ENCODE results near the gene OPCML. TPM values are rescaled to one million over a fixed set of nuclear protein-coding genes. Genes with fewer than 3 reads are reported as not detected.

The OPCML gene
- total and polyA plus RNA-seq, 2 donors (not counting 1 experiment from before 2014, with no cell fraction given), result 0.99 to 2.8 TPM

GRCh38 chr11:132894606-132895005, 637.7 kb downstream of the OPCML start:
- no peak overlapping the region for H2AFZ ChIP-seq (ENCODE audit: low read length)
- no peak overlapping the region for H3K4me3 ChIP-seq (replicated peaks in 1 of 4; ENCODE audit: control extremely low read depth in 1 of 4, insufficient read depth in 1 of 4, low read depth in 3 of 4, low read length in 4 of 4)
- DNase-seq (ENCODE audit: low read depth in 2 of 2), result no peak
- H3K27me3 ChIP-seq (ENCODE audit: control insufficient read depth, insufficient read depth, low read length), result no peaks in the 10 kb centered on the region
- H3K36me3 ChIP-seq (ENCODE audit: control insufficient read depth, insufficient read depth, low read length), result no peaks in the 10 kb centered on the region
- no peaks in the 10 kb centered on the region for H3K4me1 ChIP-seq (ENCODE audit: control insufficient read depth, extremely low read depth, insufficient read depth, low read length)
- no peak for TF ChIP-seq EZH2 (IDR thresholded peaks at IDR 0.05; ENCODE audit: low read length, missing control alignments)
- TF ChIP-seq CTCF (conservative IDR thresholded peaks at IDR 0.05 in 1 of 2, IDR thresholded peaks at IDR 0.05 in 1 of 2; ENCODE audit: low read depth in 1 of 2, low read length in 2 of 2), result no peak
- no peak overlapping the region for H3K9ac ChIP-seq (ENCODE audit: insufficient read depth, low read length)
- H4K20me1 ChIP-seq (ENCODE audit: control insufficient read depth, extremely low read depth, insufficient read depth, low read length), result no peaks in the 10 kb centered on the region
- no peak overlapping the region for H3K27ac ChIP-seq (ENCODE audit: insufficient read depth, low read length)
- H3K79me2 ChIP-seq (ENCODE audit: control insufficient read depth, insufficient read depth, low read length), result no peaks in the 10 kb centered on the region
- H3K9me3 ChIP-seq (ENCODE audit: control insufficient read depth, insufficient read depth, low read depth, low read length), result no peaks in the 10 kb centered on the region
- no peak overlapping the region for H3K4me2 ChIP-seq (ENCODE audit: extremely low read depth, insufficient read depth, low read length)

DNA sequence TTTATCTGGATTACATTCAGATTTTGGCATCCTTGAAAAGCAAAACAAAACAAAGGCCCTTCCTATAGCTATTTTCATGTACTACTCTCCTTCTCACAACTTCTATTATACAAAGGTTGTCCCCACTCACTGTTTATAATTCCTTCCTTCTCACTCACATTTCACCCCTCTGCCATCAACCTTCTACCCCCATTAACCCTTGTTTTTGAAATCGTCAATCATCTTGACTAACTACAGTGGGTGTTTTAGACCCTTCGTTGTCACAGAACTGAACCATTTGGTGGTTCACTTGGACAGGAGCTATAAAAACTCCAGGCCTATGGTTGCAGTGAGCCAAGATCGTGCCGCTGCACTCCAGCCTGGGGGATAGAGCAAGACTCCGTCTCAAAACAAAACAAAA, 639.4 kb downstream of the OPCML start:
- Histone ChIP-seq H3K27ac (ENCODE audit: insufficient read depth, low read length) (no peak overlapping the region), H2AFZ (ENCODE audit: low read length) (no peak overlapping the region), H3K27me3 (ENCODE audit: control insufficient read depth, insufficient read depth, low read length) (no peaks in the 10 kb centered on the region), H3K36me3 (ENCODE audit: control insufficient read depth, insufficient read depth, low read length) (no peaks in the 10 kb centered on the region), H3K4me2 (ENCODE audit: extremely low read depth, insufficient read depth, low read length) (no peak overlapping the region), H3K9me3 (ENCODE audit: control insufficient read depth, insufficient read depth, low read depth, low read length) (no peaks in the 10 kb centered on the region), H3K9ac (ENCODE audit: insufficient read depth, low read length) (no peak overlapping the region), H3K4me3 (replicated peaks in 1 of 4; ENCODE audit: control extremely low read depth in 1 of 4, insufficient read depth in 1 of 4, low read depth in 3 of 4, low read length in 4 of 4) (no peak overlapping the region), H3K4me1 (ENCODE audit: control insufficient read depth, extremely low read depth, insufficient read depth, low read length) (peaks cover 2% of the 10 kb centered on the region), H3K79me2 (ENCODE audit: control insufficient read depth, insufficient read depth, low read length) (no peaks in the 10 kb centered on the region), H4K20me1 (ENCODE audit: control insufficient read depth, extremely low read depth, insufficient read depth, low read length) (no peaks in the 10 kb centered on the region)
- TF ChIP-seq EZH2 (IDR thresholded peaks at IDR 0.05; ENCODE audit: low read length, missing control alignments), result no peak
- TF ChIP-seq CTCF (conservative IDR thresholded peaks at IDR 0.05 in 1 of 2, IDR thresholded peaks at IDR 0.05 in 1 of 2; ENCODE audit: low read depth in 1 of 2, low read length in 2 of 2), result no peak
- DNase-seq (ENCODE audit: low read depth in 2 of 2), result no peak

DNA sequence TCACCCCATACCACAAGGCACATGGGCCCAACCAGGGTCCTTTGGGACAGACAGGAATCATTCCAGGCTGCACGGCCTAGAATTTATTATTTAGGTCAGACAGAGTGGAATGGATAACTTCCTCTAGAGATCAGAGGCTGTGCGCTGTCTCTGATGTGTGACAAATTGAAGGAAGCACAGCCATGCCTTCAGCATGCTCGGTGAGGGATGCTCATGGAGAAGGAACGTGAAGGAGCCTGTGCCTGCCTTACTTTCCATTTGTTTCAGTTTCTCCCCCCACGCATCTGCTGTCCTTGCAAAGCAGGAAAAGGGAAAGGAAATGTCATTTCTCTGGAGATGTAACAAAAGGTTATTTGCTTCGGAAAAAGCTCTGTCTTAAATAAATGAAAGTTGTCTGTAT, 644.1 kb downstream of the OPCML start:
- Histone ChIP-seq H3K27ac (ENCODE audit: insufficient read depth, low read length) (no peak overlapping the region), H3K4me2 (ENCODE audit: extremely low read depth, insufficient read depth, low read length) (peak overlapping the region; percentile 29), H3K27me3 (ENCODE audit: control insufficient read depth, insufficient read depth, low read length) (no peaks in the 10 kb centered on the region), H3K4me1 (ENCODE audit: control insufficient read depth, extremely low read depth, insufficient read depth, low read length) (peaks cover 8% of the 10 kb centered on the region), H3K36me3 (ENCODE audit: control insufficient read depth, insufficient read depth, low read length) (no peaks in the 10 kb centered on the region), H3K9ac (ENCODE audit: insufficient read depth, low read length) (no peak overlapping the region), H4K20me1 (ENCODE audit: control insufficient read depth, extremely low read depth, insufficient read depth, low read length) (no peaks in the 10 kb centered on the region), H3K4me3 (replicated peaks in 1 of 4; ENCODE audit: control extremely low read depth in 1 of 4, insufficient read depth in 1 of 4, low read depth in 3 of 4, low read length in 4 of 4) (no peak overlapping the region), H3K79me2 (ENCODE audit: control insufficient read depth, insufficient read depth, low read length) (no peaks in the 10 kb centered on the region), H3K9me3 (ENCODE audit: control insufficient read depth, insufficient read depth, low read depth, low read length) (no peaks in the 10 kb centered on the region), H2AFZ (ENCODE audit: low read length) (peak overlapping the region; percentile 47)
- peak in 1 of 2 donors; percentile 37 for DNase-seq (ENCODE audit: low read depth in 2 of 2)
- no peak for TF ChIP-seq CTCF (conservative IDR thresholded peaks at IDR 0.05 in 1 of 2, IDR thresholded peaks at IDR 0.05 in 1 of 2; ENCODE audit: low read depth in 1 of 2, low read length in 2 of 2)
- no peak for TF ChIP-seq EZH2 (IDR thresholded peaks at IDR 0.05; ENCODE audit: low read length, missing control alignments)
